Measurements from ENCODE around the gene KCNIP1. TPM values are rescaled to one million over a fixed set of nuclear protein-coding genes. Genes with fewer than 3 reads are reported as not detected.

Gene KCNIP1
- total RNA-seq, 1 donor from 2014 or later, result 8.7 TPM

GRCh38 chr5:170562875-170563228 lies 59.0 kb downstream of the KCNIP1 start:
- Mint-ChIP-seq H3K36me3 (ENCODE audit: low read depth) (peaks cover 1% of the 10 kb centered on the region), H3K4me3 (ENCODE audit: unreplicated experiment) (no peak overlapping the region), H3K9me3 (ENCODE audit: low read depth) (no peaks in the 10 kb centered on the region), H3K27me3 (ENCODE audit: low read depth) (peaks cover 2% of the 10 kb centered on the region), H3K4me1 (ENCODE audit: low read depth) (peaks cover 4% of the 10 kb centered on the region), H3K27ac (ENCODE audit: unreplicated experiment) (no peak overlapping the region)
- DNase-seq (ENCODE audit: low spot score), result no peak
- TF ChIP-seq CTCF (IDR thresholded peaks at IDR 0.05), result no peak

DNA sequence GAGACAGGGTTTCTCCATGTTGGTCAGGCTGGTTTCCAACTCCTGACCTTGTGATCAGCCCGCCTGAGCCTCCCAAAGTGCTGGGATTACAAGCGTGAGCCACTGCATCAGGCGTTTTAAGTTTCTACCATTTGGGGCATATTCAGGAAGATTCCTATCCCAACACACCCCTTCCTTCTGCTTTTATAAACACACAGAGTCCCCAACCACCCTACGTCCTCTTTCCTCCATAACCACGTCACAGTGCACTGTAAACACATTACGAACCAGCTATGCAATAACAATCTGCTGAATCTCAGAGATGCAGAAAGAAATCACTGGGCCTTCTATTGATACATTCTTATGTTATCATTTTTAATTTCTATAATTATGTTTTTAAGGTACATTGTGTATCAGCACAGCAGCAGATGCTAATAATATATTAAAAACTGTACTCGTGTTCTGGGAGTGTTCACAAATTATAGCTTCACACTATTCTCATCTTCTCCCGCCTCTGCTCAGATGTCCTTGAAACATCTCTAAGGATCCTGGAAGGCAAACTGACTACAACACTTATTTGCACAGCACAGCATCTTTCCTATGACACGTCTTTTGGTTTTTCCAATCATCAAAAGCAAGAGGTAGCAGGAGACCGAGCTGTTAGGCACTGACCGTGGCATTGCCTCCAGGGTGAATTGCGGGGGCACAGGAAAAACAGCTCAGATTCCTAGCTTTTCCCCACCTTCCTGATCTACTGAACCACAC lies 60.2 kb downstream of the KCNIP1 start:
- no peak for TF ChIP-seq CTCF (IDR thresholded peaks at IDR 0.05)
- DNase-seq (ENCODE audit: low spot score), result no peak
- H3K36me3 Mint-ChIP-seq (ENCODE audit: low read depth), result peaks cover 1% of the 10 kb centered on the region
- H3K4me1 Mint-ChIP-seq (ENCODE audit: low read depth), result peaks cover 4% of the 10 kb centered on the region
- peaks cover 2% of the 10 kb centered on the region for H3K27me3 Mint-ChIP-seq (ENCODE audit: low read depth)
- no peak overlapping the region for H3K4me3 Mint-ChIP-seq (ENCODE audit: unreplicated experiment)
- no peak overlapping the region for H3K27ac Mint-ChIP-seq (ENCODE audit: unreplicated experiment)
- H3K9me3 Mint-ChIP-seq (ENCODE audit: low read depth), result no peaks in the 10 kb centered on the region

- H3K27me3 Mint-ChIP-seq (ENCODE audit: low read depth), result peaks cover 2% of the 10 kb centered on the region
- H3K36me3 Mint-ChIP-seq (ENCODE audit: low read depth), result peaks cover 1% of the 10 kb centered on the region
- H3K4me1 Mint-ChIP-seq (ENCODE audit: low read depth), result peaks cover 4% of the 10 kb centered on the region
- no peak for DNase-seq (ENCODE audit: low spot score)
- H3K27ac Mint-ChIP-seq (ENCODE audit: unreplicated experiment), result no peak overlapping the region
- no peak overlapping the region for H3K4me3 Mint-ChIP-seq (ENCODE audit: unreplicated experiment)
- no peak for TF ChIP-seq CTCF (IDR thresholded peaks at IDR 0.05)
- H3K9me3 Mint-ChIP-seq (ENCODE audit: low read depth), result no peaks in the 10 kb centered on the region
Measured at GRCh38 chr5:170565072-170565471, 61.3 kb downstream of the KCNIP1 start.

DNA sequence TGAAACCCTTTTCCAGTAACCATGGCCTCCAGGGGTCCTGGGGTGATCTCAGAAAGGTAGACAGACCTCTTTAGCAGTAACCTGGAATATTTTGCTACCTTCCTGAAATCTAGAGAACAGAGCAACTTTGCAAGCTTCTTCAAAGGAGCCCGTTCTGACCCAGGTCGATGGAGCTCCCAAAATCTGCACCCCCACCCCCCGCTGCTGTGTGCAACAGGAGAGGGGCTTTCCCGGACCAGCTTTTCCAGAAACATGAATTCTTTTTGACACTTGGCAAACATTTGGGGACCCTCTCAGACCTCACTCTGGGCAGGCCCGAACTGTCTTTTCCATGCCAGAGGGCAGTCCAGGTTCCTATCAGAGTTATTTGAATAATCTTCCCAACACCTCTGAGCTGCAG lies 65.3 kb downstream of the KCNIP1 start:
- H3K36me3 Mint-ChIP-seq (ENCODE audit: low read depth), result peaks cover 1% of the 10 kb centered on the region
- no peak overlapping the region for H3K27ac Mint-ChIP-seq (ENCODE audit: unreplicated experiment)
- no peaks in the 10 kb centered on the region for H3K9me3 Mint-ChIP-seq (ENCODE audit: low read depth)
- H3K27me3 Mint-ChIP-seq (ENCODE audit: low read depth), result no peaks in the 10 kb centered on the region
- TF ChIP-seq CTCF (IDR thresholded peaks at IDR 0.05), result no peak
- H3K4me1 Mint-ChIP-seq (ENCODE audit: low read depth), result peaks cover 32% of the 10 kb centered on the region
- no peak for DNase-seq (ENCODE audit: low spot score)
- H3K4me3 Mint-ChIP-seq (ENCODE audit: unreplicated experiment), result no peak overlapping the region

- Mint-ChIP-seq H3K36me3 (ENCODE audit: low read depth) (peaks cover 1% of the 10 kb centered on the region), H3K9me3 (ENCODE audit: low read depth) (no peaks in the 10 kb centered on the region), H3K27me3 (ENCODE audit: low read depth) (no peaks in the 10 kb centered on the region), H3K4me3 (ENCODE audit: unreplicated experiment) (no peak overlapping the region), H3K4me1 (ENCODE audit: low read depth) (peaks cover 29% of the 10 kb centered on the region), H3K27ac (ENCODE audit: unreplicated experiment) (no peak overlapping the region)
- no peak for TF ChIP-seq CTCF (IDR thresholded peaks at IDR 0.05)
- DNase-seq (ENCODE audit: low spot score), result no peak
Measured at GRCh38 chr5:170570476-170570875, 66.7 kb downstream of the KCNIP1 start.
